HG02763 (cell line): ENCODE data around the gene GPR34.
"Not testable (repeated sequence)": the region's sequence is repeated elsewhere in the genome, so short reads cannot be mapped to it uniquely, and the experiment has no call there.

Experiments used
- ATAC-seq: cut with Tn5 transposase; IDR thresholded peaks from one replicate; pipeline ENCODE4 v1.9.1; 2021; ENCODE audit warnings: mild to moderate bottlenecking, moderate library complexity; ENCODE audit not compliant: unreplicated experiment

The GPR34 gene

GRCh38 chrX:41688835-41689234 lies at the start of gene GPR34:
TSS of gene GPR34 (plus strand) at chrX:41688973. CDS start at chrX:41695634, 6,661 bp downstream.
- ATAC-seq, result no peak

GRCh38 chrX:41646201-41646600 lies 42.6 kb upstream of the GPR34 start:
- ATAC-seq, result not testable (repeated sequence)

GRCh38 chrX:41653125-41653524 lies 35.6 kb upstream of the GPR34 start:
- no peak for ATAC-seq

GRCh38 chrX:41655101-41655500 lies 33.7 kb upstream of the GPR34 start:
- ATAC-seq, result no peak

GRCh38 chrX:41655631-41656030 lies 33.1 kb upstream of the GPR34 start:
- ATAC-seq, result no peak

GRCh38 chrX:41661366-41662095 lies 27.2 kb upstream of the GPR34 start:
- ATAC-seq, result no peak

- ATAC-seq, result peak; percentile 90
Measured at GRCh38 chrX:41664375-41664901, 24.3 kb upstream of the GPR34 start.

- ATAC-seq, result no peak
Measured at GRCh38 chrX:41664908-41665307, 23.9 kb upstream of the GPR34 start.

- no peak for ATAC-seq
Measured at GRCh38 chrX:41665686-41666085, 23.1 kb upstream of the GPR34 start.

- no peak for ATAC-seq
Measured at GRCh38 chrX:41666251-41666650, 22.5 kb upstream of the GPR34 start.

GRCh38 chrX:41667631-41668030 lies 21.1 kb upstream of the GPR34 start:
- ATAC-seq, result no peak

- ATAC-seq, result no peak
Measured at GRCh38 chrX:41670112-41670511, 18.7 kb upstream of the GPR34 start.

GRCh38 chrX:41671082-41671481 lies 17.7 kb upstream of the GPR34 start:
- ATAC-seq, result no peak

- no peak for ATAC-seq
Measured at GRCh38 chrX:41672643-41673042, 16.1 kb upstream of the GPR34 start.

- ATAC-seq, result not testable (repeated sequence)
Measured at GRCh38 chrX:41676361-41676760, 12.4 kb upstream of the GPR34 start.

GRCh38 chrX:41677183-41678060 lies 11.4 kb upstream of the GPR34 start:
- no peak for ATAC-seq

GRCh38 chrX:41684138-41684537 lies 4.6 kb upstream of the GPR34 start:
- ATAC-seq, result no peak

- ATAC-seq, result no peak
Measured at GRCh38 chrX:41684940-41685339, 3.8 kb upstream of the GPR34 start.

GRCh38 chrX:41686788-41687187 lies 2.0 kb upstream of the GPR34 start:
- no peak for ATAC-seq

GRCh38 chrX:41688156-41688555 lies 617 bp upstream of the GPR34 start:
- no peak for ATAC-seq

GRCh38 chrX:41689711-41690110 lies 938 bp downstream of the GPR34 start:
- ATAC-seq, result no peak
